SK-N-SH (cell line): ENCODE data around the gene MLXIP. TPM values are rescaled to one million over a fixed set of nuclear protein-coding genes. Genes with fewer than 3 reads are reported as not detected.

ENCODE experiments used
- CTCF ChIA-PET: fragments of 300-600, 350-600 bp; formaldehyde crosslinking; extraction: SDS; loops from one replicate; lab custom pipeline; 2021; lab: Yijun Ruan, JAX
- POLR2A ChIA-PET: fragments of 350-600 bp; sonication (Branson Sonifier 250); formaldehyde crosslinking; extraction: SDS; loops from one replicate; lab custom pipeline; 2020; ENCODE audit warnings: antibody characterized with exemption, inconsistent platforms; lab: Yijun Ruan, JAX
- DNase-seq: peaks from one replicate; pipeline ENCODE4 v3.0.0; 2012
- H2AFZ ChIP-seq: fragments of 200-600 bp; sonication (generic); 2 replicates; pipeline ENCODE4 v1.8.1; 2016; ENCODE audit warnings: antibody characterized with exemption, mild to moderate bottlenecking, low read depth
- H3F3A ChIP-seq: fragments of 200-600 bp; sonication (generic); replicated peaks from 2 replicates; pipeline ENCODE3; 2016; ENCODE audit warnings: antibody characterized with exemption, mild to moderate bottlenecking; ENCODE audit not compliant: insufficient read depth
- H3K27ac ChIP-seq, 2 experiments: fragments of 200-500 bp in 1 of 2; fragments of 200-600 bp in 1 of 2; sonication (Bioruptor generic) in 1 of 2; sonication (generic), shearing (Covaris generic) in 1 of 2; 2 replicates each; pipeline versions ENCODE4 v1.5.1 to v1.6.1; 2014 to 2016; ENCODE audit warnings: low read depth in 2 of 2, inconsistent platforms in 1 of 2, low read length in 1 of 2, mild to moderate bottlenecking in 1 of 2, mixed read lengths in 1 of 2
- H3K27me3 ChIP-seq: fragments of 200-600 bp; sonication (generic), shearing (Covaris generic); 2 replicates; pipeline ENCODE4 v1.6.1; 2016; ENCODE audit warnings: mixed run types; ENCODE audit not compliant: insufficient read depth
- H3K36me3 ChIP-seq, 2 experiments: fragments of 200-500 bp in 1 of 2; fragments of 200-600 bp in 1 of 2; sonication (Bioruptor generic) in 1 of 2; sonication (generic) in 1 of 2; replicated peaks in 1 of 2; 2 replicates each; pipeline versions ENCODE3 to v1.5.1; 2014 to 2016; ENCODE audit warnings: low read length in 1 of 2, mild to moderate bottlenecking in 1 of 2; ENCODE audit not compliant: insufficient read depth in 2 of 2, control insufficient read depth in 1 of 2
- H3K4me1 ChIP-seq, 2 experiments: fragments of 200-500 bp in 1 of 2; fragments of 200-600 bp in 1 of 2; sonication (Bioruptor generic) in 1 of 2; sonication (generic), shearing (Covaris generic) in 1 of 2; 2 replicates each; pipeline versions ENCODE4 v1.5.1 to v1.6.1; 2014 to 2016; ENCODE audit warnings: low read depth in 1 of 2, low read length in 1 of 2, mixed run types in 1 of 2; ENCODE audit not compliant: insufficient read depth in 2 of 2, control insufficient read depth in 1 of 2
- H3K4me2 ChIP-seq: fragments of 200-600 bp; sonication (generic), shearing (Covaris generic); 2 replicates; pipeline ENCODE4 v1.6.1; 2017; ENCODE audit warnings: mixed run types
- H3K4me3 ChIP-seq, 2 experiments: fragments of 200-500 bp in 1 of 2; fragments of 200-600 bp in 1 of 2; sonication (Bioruptor generic) in 1 of 2; sonication (generic), shearing (Covaris generic) in 1 of 2; 2 replicates each; pipeline versions ENCODE4 v1.5.1 to v1.8.1; 2014 to 2016; ENCODE audit warnings: low read depth in 2 of 2, inconsistent platforms in 1 of 2, low read length in 1 of 2, mild to moderate bottlenecking in 1 of 2, mixed read lengths in 1 of 2, moderate library complexity in 1 of 2
- H3K79me2 ChIP-seq: fragments of 200-600 bp; sonication (generic); 2 replicates; pipeline ENCODE4 v1.8.1; 2017; ENCODE audit warnings: mild to moderate bottlenecking; ENCODE audit not compliant: insufficient read depth
- H3K9ac ChIP-seq: fragments of 200-600 bp; sonication (generic); 2 replicates; pipeline ENCODE4 v1.6.1; 2017; ENCODE audit warnings: mixed run types
- H3K9me2 ChIP-seq: fragments of 200-600 bp; sonication (generic); 2 replicates; pipeline ENCODE4 v1.6.1; 2017; ENCODE audit warnings: mixed run types
- H3K9me3 ChIP-seq: fragments of 200-600 bp; sonication (generic); 2 replicates; pipeline ENCODE4 v1.6.1; 2017; ENCODE audit warnings: mixed run types, mild to moderate bottlenecking, moderate library complexity
- H4K20me1 ChIP-seq: fragments of 200-600 bp; sonication (generic); 2 replicates; pipeline ENCODE4 v1.6.1; 2017; ENCODE audit warnings: mild to moderate bottlenecking, mixed run types; ENCODE audit not compliant: insufficient read depth
- CHD2 ChIP-seq: fragments of 150-350 bp; IDR thresholded peaks from 2 replicates; pipeline ENCODE4 v1.6.1; 2018; ENCODE audit warnings: low read length; ENCODE audit not compliant: partially characterized antibody
- EZH2phosphoT487 ChIP-seq: fragments of 200-600 bp; sonication (generic); IDR thresholded peaks from 2 replicates; pipeline ENCODE4 v1.6.1; 2017; ENCODE audit warnings: low read depth, mixed run types, mild to moderate bottlenecking, antibody characterized with exemption, moderate library complexity, borderline replicate concordance
- FOXJ3 ChIP-seq: sonication (generic); formaldehyde crosslinking; IDR thresholded peaks from 2 replicates; pipeline ENCODE4 v1.5.1; 2020; ENCODE audit warnings: mild to moderate bottlenecking, missing genetic modification reagents
- FOXM1 ChIP-seq: IDR thresholded peaks from 2 replicates; pipeline ENCODE4 v1.4.0; 2012; ENCODE audit warnings: low read depth, mild to moderate bottlenecking
- GABPA ChIP-seq: IDR thresholded peaks from 2 replicates; pipeline ENCODE4 v1.4.0; 2012; ENCODE audit warnings: low read depth, mild to moderate bottlenecking
- JUND ChIP-seq: IDR thresholded peaks from 2 replicates; pipeline ENCODE4 v1.4.0; 2012
- MXI1 ChIP-seq: IDR thresholded peaks from 2 replicates; pipeline ENCODE4 v1.6.1; 2012; ENCODE audit warnings: mild to moderate bottlenecking, low read depth, low read length, improper control_type of control experiment
- NFIC ChIP-seq: IDR thresholded peaks from 2 replicates; pipeline ENCODE4 v1.4.0; 2012; ENCODE audit warnings: borderline replicate concordance
- RFX5 ChIP-seq: IDR thresholded peaks from 2 replicates; pipeline ENCODE4 v1.6.1; 2012; ENCODE audit warnings: mild to moderate bottlenecking, improper control_type of control experiment, low read length
- RXRA ChIP-seq: IDR thresholded peaks from 2 replicates; pipeline ENCODE4 v1.4.0; 2012; ENCODE audit warnings: low read depth, mild to moderate bottlenecking, borderline replicate concordance
- SIN3A ChIP-seq: IDR thresholded peaks from 2 replicates; pipeline ENCODE4 v1.6.1; 2012; ENCODE audit warnings: low read depth, mild to moderate bottlenecking, low read length, moderate library complexity, borderline replicate concordance
- SMC3 ChIP-seq: IDR thresholded peaks from 2 replicates; pipeline ENCODE4 v1.6.1; 2012; ENCODE audit warnings: low read depth, low read length, improper control_type of control experiment
- TAF1 ChIP-seq: IDR thresholded peaks from 2 replicates; pipeline ENCODE4 v1.6.1; 2012; ENCODE audit warnings: low read depth, mild to moderate bottlenecking, low read length, moderate library complexity, borderline replicate concordance
- TEAD4 ChIP-seq: IDR thresholded peaks from 2 replicates; pipeline ENCODE4 v1.4.0; 2012; ENCODE audit warnings: mild to moderate bottlenecking, borderline replicate concordance; ENCODE audit not compliant: insufficient read depth
- YY1 ChIP-seq: IDR thresholded peaks from 2 replicates; pipeline ENCODE4 v1.4.0; 2012; ENCODE audit warnings: low read depth, mild to moderate bottlenecking
- WGBS: methylation state at CpG from one replicate; pipeline ENCODE4 v1.1.6; 2017; ENCODE audit warnings: low lambda C conversion rate; 5-methylcytosine and 5-hydroxymethylcytosine counted together
- polyA plus RNA-seq, 3 experiments: library from polyadenylated mRNA; depleted of rRNA; stranded (reverse); fragments of >200 nt; gene quantifications; 2 replicates each; pipeline ENCODE4 v1.2.3, GENCODE V29; 2012
- TF ChIP-seq, protein P1 (sequence below): IDR thresholded peaks from 2 replicates; pipeline ENCODE4; 2012

Gene MLXIP
- polyA plus RNA-seq, 1 of the 3 experiments (the other 2 are of a cell fraction): 11.0 TPM

DNA sequence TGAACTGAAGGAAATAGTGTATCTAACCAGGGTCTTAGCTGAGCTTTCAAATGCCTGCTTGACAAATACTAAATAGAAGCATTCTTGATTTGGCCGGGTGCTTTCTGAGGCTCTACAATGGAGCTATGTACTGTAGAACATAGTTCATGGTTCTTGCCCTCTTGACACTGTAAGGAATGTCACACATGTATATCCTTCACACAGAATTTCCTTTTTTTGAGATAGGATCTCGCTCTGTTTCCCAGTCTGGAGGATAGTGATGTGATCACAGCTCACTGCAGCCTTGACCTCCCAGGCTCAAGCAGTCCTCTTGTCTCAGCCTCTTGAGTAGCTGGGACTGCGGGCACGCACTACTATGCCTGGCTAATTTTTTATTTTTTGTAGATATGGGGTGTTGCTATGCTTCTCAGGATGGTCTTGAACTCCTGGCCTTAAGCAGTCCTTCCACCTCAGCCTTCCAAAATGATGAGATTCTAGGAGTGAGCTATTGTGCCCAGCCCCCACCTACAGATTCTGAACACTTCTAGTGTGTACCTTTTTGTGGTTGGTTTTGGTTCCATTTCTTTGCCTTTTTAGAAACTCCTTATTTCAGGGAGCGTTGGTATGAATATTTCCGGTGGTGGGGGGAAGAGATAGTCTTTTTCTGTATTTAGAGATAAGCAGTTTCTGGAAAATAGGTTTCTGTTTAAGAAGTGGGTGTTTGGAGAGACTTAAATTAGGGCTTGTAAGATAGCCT, 4.2 kb downstream of the MLXIP start:
- Histone ChIP-seq H3K27me3 (no peaks in the 10 kb centered on the region), H3K4me1 (peaks cover 15 to 41% of the 10 kb centered on the region in 2 experiments), H3K9me2 (no peaks in the 10 kb centered on the region), H3K36me3 (peaks cover 9 to 11% of the 10 kb centered on the region in 2 experiments), H3K9me3 (no peaks in the 10 kb centered on the region), H3K9ac (0 out of 2 replicates have a peak overlapping the region, but pooled peaks have one; percentile 73), H3K27ac (peak overlapping the region in 1 of 2 experiments; percentile 84; a peak in 1 of 4 replicates), H3K4me3 (peak overlapping the region in 1 of 2 experiments; percentile 74; a peak in 1 of 4 replicates), H3F3A (peaks cover 29% of the 10 kb centered on the region), H3K4me2 (peak overlapping the region; percentile 92), H4K20me1 (peaks cover 32% of the 10 kb centered on the region), H2AFZ (no peak overlapping the region), H3K79me2 (peaks cover 90% of the 10 kb centered on the region)
- POLR2A ChIA-PET: no interaction called here
- WGBS: 97% methylated on average over 6 of the region's 6 CpGs
- TF ChIP-seq FOXJ3 (CRISPR knock-in tag) (no peak), YY1 (no peak), GABPA (no peak), TAF1 (no peak), SIN3A (no peak), CHD2 (no peak), RFX5 (no peak), NFIC (no peak), MXI1 (no peak), SMC3 (no peak), TEAD4 (no peak), FOXM1 (no peak), JUND (no peak), RXRA (no peak)
- TF ChIP-seq, protein P1, sequence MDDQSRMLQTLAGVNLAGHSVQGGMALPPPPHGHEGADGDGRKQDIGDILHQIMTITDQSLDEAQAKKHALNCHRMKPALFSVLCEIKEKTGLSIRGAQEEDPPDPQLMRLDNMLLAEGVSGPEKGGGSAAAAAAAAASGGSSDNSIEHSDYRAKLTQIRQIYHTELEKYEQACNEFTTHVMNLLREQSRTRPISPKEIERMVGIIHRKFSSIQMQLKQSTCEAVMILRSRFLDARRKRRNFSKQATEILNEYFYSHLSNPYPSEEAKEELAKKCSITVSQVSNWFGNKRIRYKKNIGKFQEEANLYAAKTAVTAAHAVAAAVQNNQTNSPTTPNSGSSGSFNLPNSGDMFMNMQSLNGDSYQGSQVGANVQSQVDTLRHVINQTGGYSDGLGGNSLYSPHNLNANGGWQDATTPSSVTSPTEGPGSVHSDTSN: no peak
- CTCF ChIA-PET: interaction anchor here (0.8 to 1.8 kb wide), 3 partner anchors 28 to 58 kb away, joined by 3 to 8 read pairs (median 5); no protein-coding TSS in a partner anchor
- DNase-seq: no peak

DNA sequence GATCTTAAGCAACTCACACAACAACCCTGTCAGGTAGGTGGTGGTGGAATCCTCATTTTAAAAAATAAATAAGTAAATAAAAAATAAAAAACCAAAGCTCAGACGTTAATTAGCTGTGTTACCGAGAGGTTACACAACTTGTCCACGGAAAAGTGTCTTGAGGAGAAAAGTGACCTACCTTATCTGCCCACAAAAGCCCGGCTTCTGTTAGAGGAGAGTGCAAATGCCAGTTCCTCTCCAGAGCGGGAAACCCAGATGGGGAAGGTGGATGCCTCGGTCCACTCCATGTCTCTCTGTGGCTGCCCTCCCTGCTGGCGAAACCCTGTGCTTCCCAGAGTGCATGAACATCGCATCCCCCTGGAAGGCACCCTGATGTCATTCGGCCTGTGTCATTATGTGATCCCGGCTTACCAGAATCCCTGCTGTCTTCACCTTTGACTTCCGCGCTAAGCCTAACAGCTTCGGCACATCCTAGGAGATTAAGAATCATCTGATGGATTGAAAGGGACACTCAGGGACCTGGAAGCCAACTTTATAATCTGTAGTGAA, 6.4 kb downstream of the MLXIP start:
- 92% methylated on average over 12 of the region's 13 CpGs for WGBS
- peaks cover 40% of the 10 kb centered on the region for H4K20me1 ChIP-seq
- ChIA-PET POLR2A (no interaction called here), CTCF (interaction anchor here (1.0 to 3.5 kb wide), 2 partner anchors 13 to 38 kb away, joined by 3 to 12 read pairs; no protein-coding TSS in a partner anchor)
- DNase-seq: no peak
- no peak overlapping the region for H3K27ac ChIP-seq
- TF ChIP-seq EZH2phosphoT487: no peak
- no peaks in the 10 kb centered on the region for H3K27me3 ChIP-seq
- no peak overlapping the region for H3K9ac ChIP-seq
- no peak overlapping the region for H2AFZ ChIP-seq
- no peaks in the 10 kb centered on the region for H3K9me3 ChIP-seq
- H3K4me1 ChIP-seq: peaks cover 15 to 31% of the 10 kb centered on the region in 2 experiments
- no peak overlapping the region for H3K4me3 ChIP-seq
- H3F3A ChIP-seq: peaks cover 33% of the 10 kb centered on the region
- H3K4me2 ChIP-seq: no peak overlapping the region
- H3K36me3 ChIP-seq: peaks cover 9 to 11% of the 10 kb centered on the region in 2 experiments
- H3K9me2 ChIP-seq: no peaks in the 10 kb centered on the region
- H3K79me2 ChIP-seq: peaks cover 100% of the 10 kb centered on the region
